HG03159 (cell line): Measurements from ENCODE around the gene DOK7.

Source experiments
- ATAC-seq: cut with Tn5 transposase; IDR thresholded peaks from one replicate; pipeline ENCODE4 v1.9.1; 2021; ENCODE audit warnings: mild to moderate bottlenecking, moderate library complexity; ENCODE audit not compliant: unreplicated experiment

DOK7 gene

DNA sequence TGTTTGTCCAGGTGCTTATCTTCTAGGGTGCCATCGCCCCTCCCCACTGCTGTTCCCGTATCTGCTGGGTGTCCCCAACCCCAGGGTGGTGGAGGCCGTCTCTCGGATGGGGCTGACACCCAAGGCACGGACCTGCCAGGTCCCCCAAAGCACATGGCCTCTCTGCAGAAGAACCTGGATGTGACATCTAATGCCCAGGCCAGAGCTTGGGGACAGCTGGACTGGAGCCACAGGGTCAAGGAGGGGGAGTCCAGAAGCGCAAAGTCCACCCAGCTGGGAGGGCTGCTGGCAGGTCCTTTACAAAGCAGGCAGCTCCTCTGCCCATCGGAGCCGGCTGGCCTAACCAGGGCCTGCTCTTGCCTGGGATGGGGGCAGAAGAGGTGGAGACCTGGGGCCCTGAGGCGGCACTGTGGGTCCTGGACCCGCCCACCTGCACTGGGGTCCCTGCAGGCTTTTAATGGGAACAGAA is 751 bp upstream of the DOK7 start:
- ATAC-seq = no peak

DNA sequence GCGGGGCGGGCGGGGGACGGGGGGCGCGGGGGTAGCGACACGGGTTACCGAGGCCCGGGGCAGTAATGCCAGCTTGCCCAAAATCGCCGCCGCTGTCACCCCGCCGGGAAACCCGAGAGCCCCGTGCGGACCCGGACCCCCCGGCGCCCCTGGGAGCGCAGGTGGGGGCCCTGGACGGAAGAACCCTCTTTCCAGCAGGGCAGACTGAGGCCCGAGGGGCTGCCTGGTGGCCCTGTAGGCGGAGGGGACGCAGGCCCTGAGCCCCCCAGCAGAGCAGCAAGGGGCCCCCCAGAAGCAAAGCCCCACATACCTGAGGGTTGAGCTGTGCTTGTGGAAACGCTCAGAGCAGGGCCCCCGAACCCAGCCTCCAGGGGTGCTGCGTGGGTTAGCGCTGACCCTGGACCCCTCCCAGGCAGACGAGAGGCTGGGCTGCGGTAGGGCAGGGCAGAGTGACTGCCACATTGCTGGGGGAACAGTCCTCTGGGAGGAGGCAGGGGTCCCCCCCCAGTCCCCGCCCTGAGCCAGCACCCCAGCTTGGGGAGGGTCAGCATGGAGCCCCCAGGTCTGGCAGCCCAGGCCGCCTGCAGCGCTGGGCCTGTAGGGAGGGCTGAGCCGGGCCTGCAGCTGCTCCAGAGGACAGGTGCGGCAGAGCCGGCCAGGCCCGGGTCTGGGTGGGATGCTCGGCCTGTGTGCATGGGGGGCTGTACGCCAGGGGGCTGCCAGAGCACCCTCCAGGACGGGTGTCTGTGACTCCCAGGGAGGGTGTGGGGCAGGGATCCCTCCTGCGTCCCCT is 646 bp downstream of the DOK7 start:
- no peak for ATAC-seq

DNA sequence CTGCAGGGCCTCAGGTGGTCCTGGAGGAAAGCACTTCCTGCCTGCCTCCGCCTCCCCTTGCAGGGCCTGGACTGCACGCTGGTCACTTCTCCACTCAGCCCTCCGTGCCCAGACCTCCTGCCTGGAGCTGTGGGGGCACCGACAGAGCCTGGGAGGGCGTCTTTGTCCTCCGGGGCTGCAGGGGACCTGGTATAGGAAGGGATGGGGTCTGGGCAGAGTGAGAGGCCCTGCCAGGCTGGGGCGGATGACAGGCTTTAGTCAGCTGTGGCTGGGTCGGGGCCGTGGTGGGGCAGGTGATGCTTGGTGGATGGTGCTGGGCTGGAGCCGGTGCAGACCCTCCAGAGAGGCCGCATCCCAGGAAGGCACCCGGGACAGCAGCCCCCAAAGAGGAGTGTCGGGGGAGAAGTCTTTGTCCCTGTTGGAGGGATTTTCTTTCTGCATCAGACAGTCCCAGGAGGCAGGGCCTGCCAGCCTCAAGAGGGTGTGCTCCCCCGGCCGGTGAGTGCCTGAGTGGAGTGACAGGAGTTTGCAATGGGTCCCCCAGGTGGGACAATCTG is 1.3 kb downstream of the DOK7 start:
- ATAC-seq = no peak

DNA sequence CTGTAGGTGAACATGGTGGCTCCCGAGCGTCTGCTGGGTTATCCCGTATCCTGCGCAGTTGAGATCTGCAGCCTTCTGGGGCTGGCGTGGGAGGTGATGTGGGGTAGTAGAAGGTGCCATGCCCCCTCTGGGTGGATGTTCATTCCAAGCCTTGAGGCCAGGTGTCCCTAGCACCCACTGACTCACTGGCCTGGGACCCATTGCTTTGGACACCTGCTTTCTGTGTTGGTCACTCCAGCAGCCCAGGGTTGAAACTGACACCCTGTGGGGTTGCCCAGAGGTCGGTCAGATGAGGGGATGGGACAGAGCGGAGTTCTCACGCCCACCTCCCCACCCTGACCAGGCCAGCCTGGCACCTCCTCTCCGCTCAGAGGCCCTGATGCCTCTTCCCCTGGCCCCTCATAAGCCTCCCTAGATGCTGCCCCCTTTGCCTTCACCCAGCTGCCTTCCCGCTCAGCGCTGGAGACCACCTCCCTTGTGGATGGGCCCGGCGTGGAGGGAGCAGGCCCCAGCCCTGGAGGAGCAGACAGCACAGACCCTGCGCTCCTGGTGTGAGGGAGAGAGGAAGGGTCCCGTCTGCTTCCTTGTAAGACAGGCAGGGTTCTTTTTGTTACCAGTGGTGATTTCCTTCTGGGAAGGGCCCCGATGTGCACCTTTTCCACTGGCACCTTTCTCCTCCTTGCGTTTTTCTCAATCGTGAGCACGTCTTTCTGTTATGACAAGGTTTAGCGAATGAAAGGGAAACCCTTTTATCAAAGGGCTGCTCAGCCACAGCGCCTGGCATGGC is 2.0 kb downstream of the DOK7 start:
- no peak for ATAC-seq

DNA sequence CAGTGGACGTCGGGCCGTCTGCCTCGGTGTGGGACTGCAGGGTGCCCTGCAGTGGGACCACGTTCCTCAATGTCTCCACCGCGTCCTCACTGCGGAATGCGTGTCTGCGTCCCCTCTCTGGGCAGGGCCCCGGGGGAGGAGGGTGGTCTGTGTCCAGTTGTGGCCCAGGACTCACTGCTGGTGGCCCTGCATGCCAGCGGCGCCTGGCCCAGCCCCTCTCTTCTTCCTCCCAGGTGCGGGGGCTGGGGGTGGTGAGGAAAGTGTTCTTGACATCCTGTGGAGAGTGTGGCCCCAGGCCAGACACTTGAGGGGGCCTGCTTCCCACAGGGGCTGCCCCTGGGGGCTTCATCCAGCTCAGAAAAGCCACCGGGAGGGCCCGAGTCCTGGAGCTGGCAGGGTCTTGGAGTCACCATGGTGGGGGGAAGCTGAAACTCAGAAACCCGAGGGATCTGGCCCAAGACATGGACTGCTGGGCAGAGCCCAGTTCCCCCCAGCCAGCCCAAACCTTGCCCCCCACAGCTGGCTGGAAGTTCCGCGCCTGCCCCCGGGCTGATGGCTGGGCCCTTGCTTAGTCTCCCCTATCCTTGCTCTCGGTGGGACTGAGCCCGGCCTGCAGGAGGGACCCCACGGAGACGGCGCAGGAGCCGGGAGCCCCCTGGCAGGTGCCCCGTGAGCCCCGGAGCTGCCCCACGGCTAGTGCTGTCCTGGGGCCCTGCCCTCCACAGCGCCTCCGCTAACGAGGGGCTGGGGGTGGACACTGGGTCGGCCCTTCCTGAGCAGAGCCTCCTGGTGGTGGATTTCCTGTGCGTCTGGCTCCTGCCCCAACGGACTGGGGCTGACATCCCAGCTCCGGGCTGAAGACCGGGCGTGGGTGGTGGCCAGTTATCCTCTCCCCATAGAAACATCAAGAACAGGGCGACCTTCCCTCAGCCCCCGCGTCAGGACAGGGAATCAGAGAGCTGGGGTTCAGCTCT is 2.9 kb downstream of the DOK7 start:
- no peak for ATAC-seq

DNA sequence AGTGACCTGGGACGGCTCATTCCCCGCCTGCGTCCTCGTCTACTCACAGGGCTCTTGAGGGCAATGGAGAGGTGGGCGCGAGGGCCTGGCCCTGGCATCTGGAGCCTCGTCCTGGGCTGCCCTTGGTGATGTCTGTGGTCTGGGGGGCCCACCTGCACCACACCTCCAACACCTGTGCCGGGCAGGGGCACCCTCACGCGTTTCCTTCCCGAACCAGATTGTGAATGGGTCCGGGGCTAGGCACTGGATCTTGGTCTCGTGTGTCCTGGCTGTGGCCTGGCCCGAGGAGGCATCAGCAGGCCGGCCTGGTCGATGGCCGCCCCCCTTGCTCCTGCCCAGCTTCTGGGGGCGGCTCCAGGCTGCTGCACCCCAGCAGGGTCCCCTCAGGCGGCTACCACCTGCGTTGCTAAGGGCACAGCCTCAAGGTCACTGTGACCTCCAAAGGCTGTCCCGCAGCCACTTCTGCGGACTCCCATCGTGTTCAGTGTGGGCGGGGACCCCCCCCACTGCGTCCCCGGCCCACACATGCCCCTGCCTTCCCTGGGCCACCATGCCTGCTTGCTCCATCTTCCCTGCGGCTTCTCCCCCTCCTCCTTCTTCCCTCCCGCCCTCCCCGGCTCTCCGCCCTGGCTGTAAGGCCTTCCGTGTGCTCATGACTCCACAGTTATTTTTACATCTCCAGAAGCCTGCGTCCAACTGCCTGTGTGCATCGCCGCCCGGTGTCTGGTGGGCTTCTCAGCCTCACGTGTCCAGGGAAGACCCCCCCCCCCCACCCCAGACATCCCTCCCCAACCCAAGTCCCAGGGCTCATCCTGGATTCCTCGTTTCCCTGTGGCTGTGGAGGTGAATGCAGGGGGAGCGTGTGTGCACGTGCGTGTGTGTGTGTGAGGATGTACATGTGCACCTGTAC is 3.8 kb downstream of the DOK7 start:
- no peak for ATAC-seq

DNA sequence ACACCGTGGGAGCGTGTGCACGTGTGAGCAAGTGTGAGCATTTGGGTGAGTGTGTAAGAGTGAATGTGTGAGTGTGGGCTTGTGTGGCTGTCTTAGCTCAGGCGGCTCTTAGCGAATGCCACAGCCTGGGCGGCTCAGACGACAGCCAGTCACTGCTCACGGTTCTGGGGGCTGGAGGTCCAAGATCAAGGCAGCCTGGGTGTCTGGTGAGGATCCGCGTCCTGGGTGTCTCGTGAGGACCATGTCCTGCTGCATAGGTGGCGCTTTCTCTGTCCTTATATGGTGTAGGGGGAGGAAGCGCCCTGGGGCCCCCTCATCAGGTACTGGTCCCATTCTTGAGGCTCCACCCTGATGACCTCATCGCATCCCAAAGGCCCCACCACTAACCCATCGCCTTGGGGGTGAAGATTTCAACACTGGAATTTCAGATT is 4.5 kb downstream of the DOK7 start:
- no peak for ATAC-seq

DNA sequence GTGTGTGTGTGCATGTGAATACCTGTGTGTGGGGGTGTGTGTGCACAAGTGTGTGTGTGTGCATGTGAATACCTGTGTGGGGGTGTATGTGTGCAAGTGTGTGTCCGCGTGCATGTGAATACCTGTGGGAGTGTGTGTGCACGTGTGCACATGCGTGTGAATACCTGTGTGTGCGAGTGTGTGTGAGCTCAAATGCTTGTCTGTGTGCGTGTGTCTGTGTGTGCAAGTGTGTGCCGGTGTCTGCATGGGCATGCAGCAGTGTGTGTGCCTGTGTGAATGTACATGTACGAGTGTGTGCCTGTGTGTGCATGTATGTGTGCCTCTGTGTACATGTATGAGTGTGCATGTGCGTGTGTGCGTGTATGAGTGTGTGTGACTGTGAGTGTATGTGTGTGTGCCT is 5.0 kb downstream of the DOK7 start:
- ATAC-seq = no peak

DNA sequence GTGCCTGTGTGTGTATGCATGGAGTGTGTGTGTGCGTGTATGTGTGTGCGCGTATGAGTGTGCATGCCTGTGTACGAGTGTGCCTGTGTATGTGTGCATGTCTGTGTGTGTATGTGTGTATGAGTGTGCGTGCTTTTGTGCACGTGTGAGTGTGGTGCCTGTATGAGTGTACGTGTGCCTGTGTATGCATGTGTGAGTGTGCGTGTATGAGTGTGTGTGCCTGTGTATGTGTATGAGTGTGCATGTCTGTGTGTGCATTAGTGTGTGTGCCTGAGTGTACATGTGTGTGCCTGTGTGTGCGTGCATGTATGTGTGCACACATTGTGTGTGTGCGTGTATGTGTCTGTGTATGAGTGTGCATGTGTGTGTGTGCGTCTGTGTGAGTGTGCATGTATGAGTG is 5.7 kb downstream of the DOK7 start:
- ATAC-seq = no peak

DNA sequence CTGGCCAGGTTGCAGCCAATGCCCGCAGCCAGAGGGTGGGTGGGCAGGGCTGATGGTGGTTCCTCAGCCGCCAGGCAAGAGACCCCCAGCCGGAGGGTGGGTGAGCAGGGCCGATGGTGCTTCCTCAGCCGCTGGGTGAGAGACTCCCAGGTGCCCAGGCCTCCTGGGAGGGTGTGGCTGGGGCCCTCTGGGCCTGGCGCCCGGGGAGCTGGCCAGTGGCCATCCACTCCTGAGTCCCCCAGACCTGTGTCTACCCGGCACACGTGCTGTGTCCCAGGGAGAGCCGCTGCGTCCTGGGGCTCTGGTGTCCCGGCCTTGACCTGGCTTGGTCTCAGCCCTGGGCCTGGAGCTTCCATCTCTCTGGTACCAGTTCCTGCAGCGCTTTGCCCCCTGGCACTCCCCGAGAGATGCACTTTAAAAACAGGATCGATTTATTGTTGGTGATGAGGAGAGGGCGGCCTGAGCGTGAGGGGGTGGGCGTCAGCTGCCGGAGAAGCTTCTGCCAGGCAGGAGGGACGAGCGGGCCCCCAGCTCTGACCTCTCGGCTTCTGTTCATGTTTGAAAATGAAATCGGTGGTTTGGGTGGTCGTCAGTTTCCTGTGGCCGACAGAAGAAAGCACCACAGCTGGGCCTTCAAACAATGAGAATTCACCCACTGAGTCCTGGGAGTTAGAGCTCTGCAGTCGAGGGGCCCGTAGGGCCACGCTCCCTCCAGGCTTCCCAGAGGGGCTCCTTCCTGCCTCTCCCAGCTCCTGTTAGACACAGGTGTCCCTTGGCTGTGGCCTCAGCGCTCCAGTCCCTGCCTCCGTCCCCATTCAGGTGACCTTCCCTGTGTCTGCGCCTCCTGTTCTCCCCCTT is 6.5 kb downstream of the DOK7 start:
- no peak for ATAC-seq

DNA sequence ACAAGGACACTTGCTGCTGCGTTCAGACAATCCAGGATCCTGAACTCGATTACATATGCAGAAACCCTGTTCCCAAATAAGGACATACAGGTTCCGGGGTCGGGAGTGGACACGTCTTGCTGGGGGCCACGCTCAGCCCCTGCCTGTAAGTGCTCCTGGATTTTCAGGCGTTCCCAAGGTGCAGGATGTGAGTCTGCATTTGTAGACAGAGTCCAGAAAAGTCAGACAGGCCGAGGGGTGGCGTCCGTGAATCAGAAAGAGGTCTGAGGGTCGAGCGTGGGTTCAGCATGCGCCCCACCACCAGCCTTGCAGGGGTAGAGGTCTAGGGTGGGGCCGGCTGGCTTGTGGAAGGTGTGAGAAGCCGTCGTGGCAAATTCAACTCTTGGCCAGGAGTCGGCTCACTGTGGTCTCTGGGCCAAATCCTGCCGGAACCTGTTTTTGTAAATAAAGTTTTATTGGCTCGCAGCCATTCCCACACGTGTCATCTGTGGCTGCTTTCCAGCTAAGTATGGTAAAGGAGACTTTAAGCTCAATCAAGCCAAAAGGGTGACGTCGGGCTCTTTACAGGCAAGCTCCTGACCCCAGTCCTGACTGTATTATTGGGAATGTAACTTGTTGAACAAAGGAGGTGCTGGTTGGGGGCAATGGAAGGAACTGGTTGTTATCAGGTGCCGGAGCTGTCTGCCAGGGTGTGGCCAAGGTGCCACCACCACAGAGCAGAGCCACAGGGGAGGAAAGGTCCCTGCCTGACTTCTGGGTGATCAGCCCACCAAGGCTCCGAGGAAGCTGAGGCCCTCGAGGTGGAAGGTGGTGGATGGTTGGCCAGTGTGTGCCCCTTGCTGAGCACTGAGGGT is 7.4 kb downstream of the DOK7 start:
- ATAC-seq = no peak

DNA sequence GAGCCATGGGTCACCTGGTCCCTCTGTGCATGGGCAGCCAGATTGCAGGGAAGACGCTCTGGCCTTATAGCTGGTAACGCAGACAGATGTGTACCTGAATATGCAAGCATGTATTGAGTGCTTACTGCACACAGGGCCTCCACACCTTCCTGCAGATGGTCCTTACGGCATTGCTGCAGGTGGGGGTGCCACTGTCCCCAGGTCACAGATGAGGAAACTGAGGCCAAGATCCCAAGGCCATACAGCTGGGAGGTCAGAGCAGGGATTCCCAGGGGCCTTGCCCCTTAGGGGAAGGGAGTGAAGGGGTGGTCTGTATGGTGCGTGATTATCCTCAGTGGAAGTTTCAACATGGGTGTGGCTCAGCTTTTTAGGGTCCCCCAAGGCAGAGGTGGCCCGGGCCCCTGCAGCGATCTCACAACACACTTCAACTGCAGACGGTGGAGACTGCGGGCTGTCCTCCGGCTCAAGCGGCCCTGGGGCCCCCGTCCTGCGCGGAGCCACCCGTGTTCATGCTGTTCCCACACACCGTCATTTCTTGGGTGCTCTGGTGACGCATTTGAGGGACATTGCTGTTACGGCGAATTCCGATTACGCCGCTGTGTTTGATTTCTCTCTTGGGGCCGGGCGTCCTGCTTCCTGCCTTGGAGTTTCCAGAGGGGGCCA is 8.1 kb downstream of the DOK7 start:
- ATAC-seq = no peak

DNA sequence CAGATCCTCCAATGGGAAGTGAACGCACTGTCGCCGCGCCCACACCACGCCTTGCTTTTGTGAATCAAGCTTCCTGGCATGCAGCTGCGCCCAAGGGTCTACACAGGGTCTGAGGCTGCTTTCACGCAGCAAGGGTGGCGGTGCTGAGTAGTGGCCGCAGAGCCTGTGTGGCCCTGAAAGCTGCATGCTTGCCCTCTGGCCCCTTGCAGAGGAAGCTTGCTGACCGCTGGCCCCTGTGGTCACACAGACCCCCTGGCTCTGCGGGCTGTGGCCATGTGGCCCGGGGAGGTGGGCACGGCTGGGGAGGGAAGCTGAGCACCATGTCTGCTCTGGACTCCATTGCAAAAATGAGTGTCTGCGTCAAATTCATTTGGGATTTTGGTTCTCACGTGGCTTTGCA is 8.8 kb downstream of the DOK7 start:
- no peak for ATAC-seq

DNA sequence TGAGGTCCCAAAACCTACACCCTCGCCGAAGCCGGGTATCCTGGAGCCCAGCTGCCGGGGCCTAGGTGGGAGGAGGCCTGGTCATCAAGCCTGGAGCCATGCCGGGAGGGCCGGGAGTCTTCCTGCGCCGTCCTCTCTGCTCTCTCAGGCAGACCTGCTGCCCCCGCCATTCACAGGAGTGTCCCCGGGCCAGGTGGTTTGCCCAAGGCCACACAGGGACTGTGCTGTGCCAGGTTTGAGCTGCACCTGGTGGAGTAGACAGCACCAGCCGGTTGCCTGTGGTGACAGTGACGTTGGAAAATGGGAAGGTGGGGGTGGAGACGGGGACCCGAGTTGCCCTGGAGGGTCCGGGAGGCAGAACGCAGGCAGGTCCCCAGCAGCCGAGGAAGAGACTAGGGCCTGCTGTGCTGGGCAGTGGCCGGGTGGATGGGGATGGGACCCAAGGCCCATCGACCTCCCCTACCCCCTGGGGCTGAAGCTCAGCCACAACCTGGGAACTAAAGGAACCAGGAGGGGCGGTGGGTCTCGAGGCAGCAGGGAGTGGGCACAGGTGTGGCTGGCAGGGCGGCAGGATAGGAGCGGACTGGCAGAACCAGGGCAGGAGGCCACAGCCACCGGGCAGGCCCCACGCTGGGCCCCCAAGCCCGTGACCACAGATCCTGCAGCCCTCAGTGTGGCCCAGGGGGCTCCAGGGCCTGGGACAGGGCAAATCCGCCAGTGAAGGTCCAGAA is 9.5 kb downstream of the DOK7 start:
- ATAC-seq = no peak

DNA sequence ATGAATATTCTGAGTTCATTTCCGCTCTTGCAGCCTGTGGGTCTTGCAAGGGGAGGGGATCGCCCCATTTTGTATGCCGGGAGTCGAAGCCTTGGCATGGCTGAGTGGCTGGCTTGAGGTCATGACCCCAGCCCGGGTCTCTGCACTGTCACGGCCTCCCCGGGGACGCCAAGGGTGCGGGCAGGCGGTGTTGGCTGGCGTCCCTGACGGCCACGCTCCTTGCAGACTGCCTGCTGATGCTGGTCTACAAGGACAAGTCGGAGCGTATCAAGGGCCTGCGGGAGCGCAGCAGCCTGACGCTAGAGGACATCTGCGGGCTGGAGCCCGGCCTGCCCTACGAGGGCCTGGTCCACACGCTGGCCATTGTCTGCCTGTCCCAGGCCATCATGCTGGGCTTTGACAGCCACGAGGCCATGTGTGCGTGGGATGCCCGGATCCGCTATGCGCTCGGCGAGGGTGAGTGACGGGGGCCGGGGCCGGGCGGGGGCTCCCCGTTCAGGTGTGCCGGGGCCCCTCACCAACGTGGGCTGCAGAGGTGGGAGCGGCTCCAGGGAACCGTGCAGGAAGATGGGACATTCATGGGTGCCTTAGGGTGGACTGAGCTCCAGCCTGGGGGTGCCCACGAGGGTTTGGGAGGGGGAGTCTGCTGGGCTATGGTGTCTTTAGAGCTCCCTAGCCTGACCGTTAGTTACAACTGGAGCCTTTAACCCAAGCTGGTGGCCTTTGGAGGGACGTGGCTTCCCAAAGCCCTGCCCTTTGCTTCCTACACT is 10.3 kb downstream of the DOK7 start:
- no peak for ATAC-seq
